K562 (cell line): Measurements from ENCODE around the gene HHIPL2. TPM values are rescaled to one million over a fixed set of nuclear protein-coding genes. Genes with fewer than 3 reads are reported as not detected.

Source experiments
- ATAC-seq: fragments of 200-7000 bp; cut with Tn5 transposase; 3 replicates; pipeline ENCODE4 v1.9.1; 2020; ENCODE audit warnings: moderate library complexity
- BruUV-seq: library from RNA; stranded (reverse); fragments of 400-500 nt; replicated peaks from 2 replicates; lab custom pipeline; 2021; lab: Mats Ljungman, UMichigan
- CTCF ChIA-PET: fragments of 300-600 bp; formaldehyde crosslinking; extraction: SDS; loops from one replicate; lab custom pipeline; 2021; ENCODE audit warnings: low intra/inter-chr PET ratio; lab: Yijun Ruan, JAX
- POLR2A ChIA-PET: fragments of 300-600, 350-650 bp; sonication (Branson Sonifier 250); formaldehyde crosslinking; extraction: SDS; loops from one replicate; lab custom pipeline; 2021; ENCODE audit warnings: antibody characterized with exemption, inconsistent platforms; lab: Yijun Ruan, JAX
- DNase-seq, 4 experiments: peaks; one replicate each; pipeline versions ENCODE4 v3.0.0 to v3.0.0-alpha.2; 2011 to 2018; ENCODE audit warnings: low spot score in 3 of 4, mixed read lengths in 3 of 4; ENCODE audit errors: extremely low read depth in 1 of 4
- FAIRE-seq: peaks from 2 replicates; lab custom pipeline; 2011; peaks lifted over from hg19 to GRCh38; lab: Jason Lieb, UNC
- H2AFZ ChIP-seq: 2 replicates; pipeline ENCODE4 v1.6.0; 2011; ENCODE audit warnings: low read depth, low read length, control low read depth, inconsistent platforms
- H3K27ac ChIP-seq: fragments of 200-600 bp; 3 replicates; pipeline ENCODE4 v1.8.0; 2011; ENCODE audit warnings: low read depth, mild to moderate bottlenecking, control low read depth, inconsistent platforms, low read length, moderate library complexity, mixed read lengths; ENCODE audit errors: extremely low read depth
- H3K27me3 ChIP-seq, 2 experiments: fragments of 300-600 bp in 1 of 2; 2 replicates in 1 of 2; 3 replicates in 1 of 2; pipeline versions ENCODE4 v1.6.0 to v1.8.0; 2011; ENCODE audit warnings: inconsistent platforms in 2 of 2, low read length in 2 of 2, mild to moderate bottlenecking in 1 of 2, mixed read lengths in 1 of 2, moderate library complexity in 1 of 2; ENCODE audit not compliant: control insufficient read depth in 2 of 2, insufficient read depth in 2 of 2
- H3K36me3 ChIP-seq: fragments of 300-600 bp; 3 replicates; pipeline ENCODE4 v1.8.0; 2011; ENCODE audit warnings: mild to moderate bottlenecking, low read length, inconsistent platforms; ENCODE audit not compliant: control insufficient read depth, insufficient read depth
- H3K4me1 ChIP-seq, 2 experiments: fragments of 200-600 bp in 1 of 2; replicated peaks in 1 of 2; 2 replicates in 1 of 2; 3 replicates in 1 of 2; pipeline versions ENCODE4 v1.5.1 to v1.8.0; 2011; ENCODE audit warnings: inconsistent platforms in 2 of 2, low read length in 2 of 2, mild to moderate bottlenecking in 1 of 2, mixed read lengths in 1 of 2, moderate library complexity in 1 of 2; ENCODE audit not compliant: control insufficient read depth in 2 of 2, insufficient read depth in 2 of 2
- H3K4me2 ChIP-seq: 2 replicates; pipeline ENCODE4 v1.6.1; 2011; ENCODE audit warnings: low read length, control low read depth, inconsistent platforms, mixed read lengths; ENCODE audit not compliant: insufficient read depth
- H3K4me3 ChIP-seq: fragments of 200-600 bp; sonication (generic), shearing (Covaris generic); 2 replicates; pipeline ENCODE4 v1.5.1; 2016; ENCODE audit warnings: control low read depth, inconsistent platforms
- H3K79me2 ChIP-seq: fragments of 200-600 bp; 3 replicates; pipeline ENCODE4 v1.8.0; 2011; ENCODE audit warnings: low read length, inconsistent platforms; ENCODE audit not compliant: control insufficient read depth, insufficient read depth
- H3K9ac ChIP-seq, 2 experiments: 2 replicates each; pipeline versions ENCODE4 v1.6.0 to v1.6.1; 2011; ENCODE audit warnings: low read depth in 2 of 2, low read length in 2 of 2, control low read depth in 1 of 2, inconsistent platforms in 1 of 2, mild to moderate bottlenecking in 1 of 2, mixed read lengths in 1 of 2; ENCODE audit not compliant: insufficient read depth in 1 of 2
- H3K9me1 ChIP-seq: one replicate; pipeline ENCODE4 v1.6.0; 2011; ENCODE audit warnings: inconsistent platforms, mild to moderate bottlenecking, low read length, moderate library complexity; ENCODE audit not compliant: control insufficient read depth, insufficient read depth
- H3K9me3 ChIP-seq: replicated peaks from 2 replicates; pipeline ENCODE4 v1.5.1; 2011; ENCODE audit warnings: low read depth, low read length, inconsistent platforms; ENCODE audit not compliant: control insufficient read depth, insufficient read depth
- H4K20me1 ChIP-seq: replicated peaks from 2 replicates; pipeline ENCODE4 v1.6.1; 2011; ENCODE audit warnings: low read length, inconsistent platforms, mixed read lengths; ENCODE audit not compliant: control insufficient read depth, insufficient read depth
- CTBP1 ChIP-seq: fragments of 450-650 bp; IDR thresholded peaks from 2 replicates; pipeline ENCODE4 v1.6.1; 2016; ENCODE audit warnings: borderline replicate concordance
- E4F1 ChIP-seq: fragments of 250-450 bp; sonication (Bioruptor Pico); IDR thresholded peaks from 2 replicates; pipeline ENCODE4 v1.5.0; 2021; ENCODE audit warnings: mild to moderate bottlenecking, borderline replicate concordance
- FOXM1 ChIP-seq, 2 experiments: fragments of 450-650 bp in 1 of 2; sonication (generic) in 1 of 2; formaldehyde crosslinking in 1 of 2; IDR thresholded peaks; 2 replicates each; pipeline versions ENCODE4 v1.6.1 to v1.9.0; 2017 to 2022; ENCODE audit warnings: low read depth in 2 of 2, mild to moderate bottlenecking in 2 of 2, missing genetic modification reagents in 1 of 2, moderate library complexity in 1 of 2
- MGA ChIP-seq: fragments of 450-650 bp; IDR thresholded peaks from 2 replicates; pipeline ENCODE4 v1.6.1; 2016; ENCODE audit warnings: mild to moderate bottlenecking, moderate library complexity
- PYGO2 ChIP-seq: fragments of 450-650 bp; IDR thresholded peaks from 2 replicates; pipeline ENCODE4 v1.6.1; 2016; ENCODE audit warnings: mild to moderate bottlenecking, missing genetic modification characterization, moderate library complexity, missing compliant biosample characterization
- ZNF280B ChIP-seq: fragments of 250-450 bp; sonication (Bioruptor Pico); IDR thresholded peaks from 2 replicates; pipeline ENCODE4 v1.5.1; 2021; ENCODE audit warnings: mild to moderate bottlenecking
- WGBS: fragments of 100-300 bp; shearing (Covaris generic); methylation state at CpG from one replicate; pipeline ENCODE4 v1.1.6; 2016; ENCODE audit warnings: low coverage, mixed read lengths; ENCODE audit not compliant: insufficient coverage; ENCODE audit errors: missing lambda C conversion rate; 5-methylcytosine and 5-hydroxymethylcytosine counted together
- in situ Hi-C: fragments of 300-500 bp; cut with MboI; formaldehyde crosslinking; loops from 4 replicates; pipeline ENCODE4 v1.15.0; 2018; ENCODE audit warnings: inconsistent platforms, mixed read lengths
- intact Hi-C: fragments of 100-400 bp; cut with micrococcal nuclease; formaldehyde crosslinking; loops from 2 replicates; pipeline ENCODE4 v1.14.2; 2022
- polyA plus RNA-seq, 8 experiments: library from polyadenylated mRNA; depleted of rRNA in 4 of 8; stranded (reverse) in 5 of 8; unstranded in 3 of 8; fragments of >200 nt; fragmentation: Nextera tagmentation in 2 of 8; fragmentation: Illumina TruSeq in 1 of 8; extraction: Ambion mirVana in 2 of 8; extraction: Trizol in 1 of 8; gene quantifications; 2 replicates each; pipeline versions ENCODE4 v1.2.1 to v1.2.3, GENCODE V29; 2011 to 2014; ENCODE audit warnings: inconsistent platforms in 1 of 8, missing spikeins in 1 of 8
- total RNA-seq, 7 experiments: library from RNA; depleted of rRNA in 6 of 7; stranded (reverse); fragments of >200 nt in 6 of 7; fragmentation: Illumina TruSeq in 2 of 7; extraction: Trizol in 2 of 7; gene quantifications; 2 replicates each; pipeline versions ENCODE4 v1.2.1 to v1.2.3, GENCODE V29; 2011 to 2021; ENCODE audit warnings: low replicate concordance in 1 of 7

HHIPL2 gene
- total and polyA plus RNA-seq, 9 of the 15 experiments (the other 6 are each of a cell fraction or from before 2014, with no cell fraction given) = 0.05 to 0.60 (median 0.20) TPM; not detected in 1

GRCh38 chr1:222579316-222579715 is 31.4 kb upstream of the HHIPL2 start:
- H3K79me2 ChIP-seq = peaks cover 8% of the 10 kb centered on the region; the same call in 1 of the 3 replicates
- 92% methylated on average over 3 of the region's 3 CpGs for WGBS
- intact Hi-C loops = no loop called here
- TF ChIP-seq FOXM1 (IDR thresholded peaks at IDR 0.05; ENCODE audit: low read depth) (no peak), FOXM1 (CRISPR knock-in tag; IDR thresholded peaks at IDR 0.05; ENCODE audit: low read depth) (no peak), ZNF280B (CRISPR knock-in tag) (no peak), PYGO2 (tag) (no peak), CTBP1 (no peak), E4F1 (CRISPR knock-in tag) (no peak), MGA (no peak)

More at GRCh38 chr1:222579316-222579715, 31.4 kb upstream of the HHIPL2 start:
- H3K4me2 ChIP-seq = no peak overlapping the region
- POLR2A ChIA-PET = no interaction called here
- no peaks in the 10 kb centered on the region for H4K20me1 ChIP-seq
- BruUV-seq = no TSS peak
- no peaks in the 10 kb centered on the region for H3K4me1 ChIP-seq
- H3K4me3 ChIP-seq = no peak overlapping the region
- H3K9ac ChIP-seq = no peak overlapping the region
- no peak overlapping the region for H3K27ac ChIP-seq
- FAIRE-seq = no peak
- H3K9me1 ChIP-seq = no peaks in the 10 kb centered on the region
- ATAC-seq = no peak
- no peaks in the 10 kb centered on the region for H3K27me3 ChIP-seq
- H3K9me3 ChIP-seq = no peaks in the 10 kb centered on the region
- CTCF ChIA-PET = no interaction called here
- in situ Hi-C loops = no loop called here
- no peak overlapping the region for H2AFZ ChIP-seq
- DNase-seq = no peak
- peaks cover 78% of the 10 kb centered on the region for H3K36me3 ChIP-seq
